Common myeloid progenitor, CD34-positive (primary cell): Measurements from ENCODE around the gene VAC14.
A peak's percentile ranks its signal among the peaks of the same experiment; 100 is the strongest.

Experiments used
- CTCF ChIA-PET: fragments of 350-600 bp; sonication (Branson Sonifier 250); formaldehyde crosslinking; loops from one replicate; lab custom pipeline; 2021; ENCODE audit warnings: antibody characterized with exemption; lab: Charles Lee
- POLR2A ChIA-PET: fragments of 350-600 bp; sonication (Branson Sonifier 250); formaldehyde crosslinking; loops from one replicate; lab custom pipeline; 2021; ENCODE audit warnings: antibody characterized with exemption; lab: Charles Lee
- DNase-seq, 3 donors: peaks; one replicate each; pipeline versions ENCODE4 v3.0.0 to v3.0.0-alpha.2; 2013
- H3K27ac ChIP-seq, 2 experiments: 1 replicate in 1 of 2; 2 replicates in 1 of 2; pipeline ENCODE4 v1.7.0; 2013; ENCODE audit warnings: inconsistent platforms in 2 of 2, low read length in 2 of 2, mild to moderate bottlenecking in 2 of 2, low read depth in 1 of 2, moderate library complexity in 1 of 2; ENCODE audit not compliant: severe bottlenecking in 2 of 2, insufficient read depth in 1 of 2, poor library complexity in 1 of 2
- H3K27me3 ChIP-seq, 5 experiments: replicated peaks in 2 of 5; 1 replicate in 3 of 5; 2 replicates in 2 of 5; pipeline versions ENCODE4 v1.6.1 to v1.7.0; 2013; ENCODE audit warnings: low read length in 4 of 5, mild to moderate bottlenecking in 2 of 5, moderate library complexity in 2 of 5, inconsistent platforms in 1 of 5; ENCODE audit not compliant: insufficient read depth in 5 of 5, control insufficient read depth in 4 of 5
- H3K36me3 ChIP-seq, 4 experiments: 1 replicate in 2 of 4; 2 replicates in 2 of 4; pipeline versions ENCODE4 v1.6.1 to v1.7.0; 2013; ENCODE audit warnings: low read length in 3 of 4, control low read depth in 1 of 4, mild to moderate bottlenecking in 1 of 4; ENCODE audit not compliant: control insufficient read depth in 4 of 4, insufficient read depth in 4 of 4
- H3K4me1 ChIP-seq, 4 experiments: 1 replicate in 3 of 4; 2 replicates in 1 of 4; pipeline versions ENCODE4 v1.6.1 to v1.7.1; 2013; ENCODE audit warnings: low read length in 3 of 4, mild to moderate bottlenecking in 3 of 4, control low read depth in 1 of 4, inconsistent platforms in 1 of 4, moderate library complexity in 1 of 4; ENCODE audit not compliant: control insufficient read depth in 4 of 4, insufficient read depth in 4 of 4; ENCODE audit errors: control extremely low read depth in 1 of 4
- H3K4me3 ChIP-seq, 7 experiments: 1 replicate in 4 of 7; 2 replicates in 3 of 7; pipeline versions ENCODE4 v1.5.1 to v1.7.0; 2013; ENCODE audit warnings: mild to moderate bottlenecking in 7 of 7, low read length in 6 of 7, moderate library complexity in 6 of 7, inconsistent platforms in 2 of 7, low read depth in 2 of 7, control low read depth in 1 of 7; ENCODE audit not compliant: insufficient read depth in 4 of 7, control insufficient read depth in 1 of 7; ENCODE audit errors: extremely low read depth in 1 of 7
- H3K9me3 ChIP-seq, 5 experiments: 1 replicate in 4 of 5; 2 replicates in 1 of 5; pipeline versions ENCODE4 v1.6.1 to v1.7.1; 2013; ENCODE audit warnings: low read length in 4 of 5, mild to moderate bottlenecking in 2 of 5, inconsistent platforms in 1 of 5, low read depth in 1 of 5, moderate library complexity in 1 of 5; ENCODE audit not compliant: control insufficient read depth in 4 of 5, insufficient read depth in 2 of 5; ENCODE audit errors: control extremely low read depth in 1 of 5
- WGBS: methylation state at CpG from one replicate; pipeline ENCODE4 v1.1.5; 2013; ENCODE audit not compliant: insufficient coverage; 5-methylcytosine and 5-hydroxymethylcytosine counted together

The VAC14 gene

GRCh38 chr16:70750893-70751467, 50.0 kb downstream of the VAC14 start:
- ChIA-PET POLR2A (interaction anchor here (1.8 kb wide), 1 partner anchor 9 kb away, joined by 5 read pairs; no protein-coding TSS in a partner anchor), CTCF (interaction anchor here (0.9 to 5.2 kb wide), 8 partner anchors 8 to 85 kb away, joined by 3 to 36 read pairs (median 5); no protein-coding TSS in a partner anchor)
- Histone ChIP-seq H3K27me3 (no peaks in the 10 kb centered on the region), H3K36me3 (peaks cover 0 to 68% (median 6%) of the 10 kb centered on the region in 4 experiments), H3K4me3 (peak overlapping the region in 1 of 7 experiments; percentile 27), H3K27ac (peak overlapping the region; percentile 27 to 50), H3K9me3 (no peaks in the 10 kb centered on the region), H3K4me1 (peaks cover 0 to 59% (median 48%) of the 10 kb centered on the region in 4 experiments)
- DNase-seq, result peak in 2 of 3 donors; percentile 72 to 77
- WGBS, result 46% methylated on average over 8 of the region's 13 CpGs

GRCh38 chr16:70749681-70750601, 51.0 kb downstream of the VAC14 start:
- Histone ChIP-seq H3K4me3 (no peak overlapping the region), H3K9me3 (no peaks in the 10 kb centered on the region), H3K36me3 (peaks cover 0 to 68% (median 2%) of the 10 kb centered on the region in 4 experiments), H3K27ac (peak overlapping the region in 1 of 2 experiments; percentile 50), H3K4me1 (peaks cover 0 to 59% (median 49%) of the 10 kb centered on the region in 4 experiments), H3K27me3 (no peaks in the 10 kb centered on the region)
- ChIA-PET POLR2A (no interaction called here), CTCF (interaction anchor here (1.0 to 5.2 kb wide), 6 partner anchors 9 to 84 kb away, joined by 3 to 36 read pairs (median 6); no protein-coding TSS in a partner anchor)
- DNase-seq, result no peak
- 98% methylated on average over 13 of the region's 16 CpGs for WGBS

- no peaks in the 10 kb centered on the region for H3K27me3 ChIP-seq
- H3K36me3 ChIP-seq, result peaks cover 0 to 68% (median 6%) of the 10 kb centered on the region in 4 experiments
- 90% methylated on average over 6 of the region's 9 CpGs for WGBS
- H3K4me3 ChIP-seq, result no peak overlapping the region
- DNase-seq, result no peak
- no peak overlapping the region for H3K27ac ChIP-seq
- CTCF ChIA-PET, result interaction anchor here (1.1 to 5.2 kb wide), 5 partner anchors 8 to 21 kb away, joined by 3 to 36 read pairs (median 5); no protein-coding TSS in a partner anchor
- H3K4me1 ChIP-seq, result peaks cover 0 to 59% (median 49%) of the 10 kb centered on the region in 4 experiments
- POLR2A ChIA-PET, result no interaction called here
- H3K9me3 ChIP-seq, result peaks cover 0 to 3% (median 0%) of the 10 kb centered on the region in 5 experiments
Measured at GRCh38 chr16:70749006-70749678, 51.8 kb downstream of the VAC14 start.

GRCh38 chr16:70747703-70748631, 53.0 kb downstream of the VAC14 start:
- no peak for DNase-seq
- Histone ChIP-seq H3K4me3 (no peak overlapping the region), H3K9me3 (peaks cover 0 to 10% (median 0%) of the 10 kb centered on the region in 5 experiments), H3K27me3 (no peaks in the 10 kb centered on the region), H3K36me3 (peaks cover under 1 to 66% (median 15%) of the 10 kb centered on the region in 4 experiments), H3K27ac (no peak overlapping the region), H3K4me1 (peaks cover 0 to 50% (median 44%) of the 10 kb centered on the region in 4 experiments)
- ChIA-PET POLR2A (no interaction called here), CTCF (interaction anchor here (0.9 to 1.5 kb wide), 5 partner anchors 10 to 39 kb away, joined by 3 to 5 read pairs (median 3); no protein-coding TSS in a partner anchor)
- WGBS, result 93% methylated on average over 13 of the region's 15 CpGs

GRCh38 chr16:70746708-70747424, 54.1 kb downstream of the VAC14 start:
- Histone ChIP-seq H3K27ac (peak overlapping the region in 1 of 2 experiments; percentile 47), H3K4me1 (peaks cover 0 to 43% (median 37%) of the 10 kb centered on the region in 4 experiments), H3K9me3 (peaks cover 0 to 10% (median 0%) of the 10 kb centered on the region in 5 experiments), H3K4me3 (no peak overlapping the region), H3K36me3 (peaks cover 2 to 62% (median 17%) of the 10 kb centered on the region in 4 experiments), H3K27me3 (no peaks in the 10 kb centered on the region)
- ChIA-PET CTCF (interaction anchor here (1.5 kb wide), 2 partner anchors 8 to 12 kb away, joined by 4 read pairs; no protein-coding TSS in a partner anchor), POLR2A (no interaction called here)
- 50% methylated on average over 6 of the region's 15 CpGs for WGBS
- peak in 2 of 3 donors; percentile 57 to 72 for DNase-seq
